Osteocyte (in vitro differentiated cells): ENCODE results near the gene ZBTB16. TPM values are rescaled to one million over a fixed set of nuclear protein-coding genes. Genes with fewer than 3 reads are reported as not detected.

Experiments used
- DNase-seq: peaks from one replicate; pipeline ENCODE4 v3.0.0; 2021; ENCODE audit warnings: mixed read lengths; ENCODE audit not compliant: unreplicated experiment; ENCODE audit errors: extremely low spot score
- H3K27ac Mint-ChIP-seq: one replicate; pipeline ENCODE4 v1.8.0; 2021; ENCODE audit warnings: mild to moderate bottlenecking, mixed read lengths; ENCODE audit not compliant: unreplicated experiment
- H3K27me3 Mint-ChIP-seq: one replicate; pipeline ENCODE4 v1.8.0; 2021; ENCODE audit warnings: mixed read lengths; ENCODE audit not compliant: unreplicated experiment
- H3K36me3 Mint-ChIP-seq: one replicate; pipeline ENCODE4 v1.8.0; 2021; ENCODE audit warnings: mixed read lengths; ENCODE audit not compliant: unreplicated experiment
- H3K4me1 Mint-ChIP-seq: one replicate; pipeline ENCODE4 v1.8.0; 2021; ENCODE audit warnings: mixed read lengths; ENCODE audit not compliant: unreplicated experiment
- H3K4me3 Mint-ChIP-seq: one replicate; pipeline ENCODE4 v1.8.0; 2021; ENCODE audit warnings: mild to moderate bottlenecking, moderate library complexity, mixed read lengths; ENCODE audit not compliant: unreplicated experiment
- H3K9me3 Mint-ChIP-seq: one replicate; pipeline ENCODE4 v1.8.0; 2021; ENCODE audit warnings: mixed read lengths; ENCODE audit not compliant: unreplicated experiment
- CTCF ChIP-seq: fragments of 200-600 bp; sonication (generic); IDR thresholded peaks from 2 replicates; pipeline ENCODE4 v1.5.0; 2021; ENCODE audit warnings: antibody characterized with exemption, mild to moderate bottlenecking, moderate library complexity
- total RNA-seq: library from RNA; stranded (reverse); gene quantifications from 2 replicates; pipeline ENCODE4 v1.2.1, GENCODE V29; 2021

The ZBTB16 gene
- total RNA-seq, 1 donor from 2014 or later: 20.3 TPM

GRCh38 chr11:114209343-114209742 is 149.8 kb downstream of the ZBTB16 start:
- Mint-ChIP-seq H3K4me3 (no peak overlapping the region), H3K36me3 (peaks cover 26% of the 10 kb centered on the region), H3K4me1 (peaks cover 19% of the 10 kb centered on the region), H3K9me3 (no peaks in the 10 kb centered on the region), H3K27ac (no peak overlapping the region), H3K27me3 (peaks cover 21% of the 10 kb centered on the region)
- no peak for TF ChIP-seq CTCF
- DNase-seq: no peak

- no peak overlapping the region for H3K4me3 Mint-ChIP-seq
- TF ChIP-seq CTCF: no peak
- H3K9me3 Mint-ChIP-seq: no peaks in the 10 kb centered on the region
- H3K27ac Mint-ChIP-seq: no peak overlapping the region
- H3K27me3 Mint-ChIP-seq: peaks cover 21% of the 10 kb centered on the region
- no peak for DNase-seq
- peaks cover 19% of the 10 kb centered on the region for H3K4me1 Mint-ChIP-seq
- H3K36me3 Mint-ChIP-seq: peaks cover 25% of the 10 kb centered on the region
Observed at GRCh38 chr11:114209904-114210303, 150.4 kb downstream of the ZBTB16 start.

- TF ChIP-seq CTCF: no peak
- peaks cover 25% of the 10 kb centered on the region for H3K27me3 Mint-ChIP-seq
- H3K4me3 Mint-ChIP-seq: no peak overlapping the region
- H3K36me3 Mint-ChIP-seq: peaks cover 25% of the 10 kb centered on the region
- H3K4me1 Mint-ChIP-seq: peaks cover 19% of the 10 kb centered on the region
- H3K9me3 Mint-ChIP-seq: no peaks in the 10 kb centered on the region
- no peak for DNase-seq
- H3K27ac Mint-ChIP-seq: no peak overlapping the region
Observed at GRCh38 chr11:114211444-114212121, 152.1 kb downstream of the ZBTB16 start.

GRCh38 chr11:114213622-114214021 is 154.1 kb downstream of the ZBTB16 start:
- Mint-ChIP-seq H3K9me3 (no peaks in the 10 kb centered on the region), H3K4me1 (peaks cover 15% of the 10 kb centered on the region), H3K4me3 (no peak overlapping the region), H3K36me3 (peaks cover 25% of the 10 kb centered on the region), H3K27me3 (peaks cover 26% of the 10 kb centered on the region), H3K27ac (no peak overlapping the region)
- no peak for DNase-seq
- no peak for TF ChIP-seq CTCF

- H3K9me3 Mint-ChIP-seq: no peaks in the 10 kb centered on the region
- no peak overlapping the region for H3K27ac Mint-ChIP-seq
- no peak for TF ChIP-seq CTCF
- H3K27me3 Mint-ChIP-seq: peaks cover 15% of the 10 kb centered on the region
- no peak overlapping the region for H3K4me3 Mint-ChIP-seq
- DNase-seq: no peak
- H3K4me1 Mint-ChIP-seq: peaks cover 7% of the 10 kb centered on the region
- H3K36me3 Mint-ChIP-seq: peaks cover 13% of the 10 kb centered on the region
Observed at GRCh38 chr11:114215428-114215827, 155.9 kb downstream of the ZBTB16 start.
